Hepatocyte (in vitro differentiated cells): ENCODE measurements around the gene ACOX3. TPM values are rescaled to one million over a fixed set of nuclear protein-coding genes. Genes with fewer than 3 reads are reported as not detected.

Experiments used
- DNase-seq: peaks from one replicate; pipeline ENCODE4 v3.0.0-alpha.2; 2016; ENCODE audit warnings: low spot score
- H2AFZ ChIP-seq: fragments of 200-600 bp; sonication (generic); 2 replicates; pipeline ENCODE4 v1.6.0; 2016; ENCODE audit warnings: antibody characterized with exemption, mild to moderate bottlenecking
- H3K27ac ChIP-seq: fragments of 200-600 bp; sonication (generic); 2 replicates; pipeline ENCODE4 v1.5.1; 2016; ENCODE audit warnings: mild to moderate bottlenecking
- H3K27me3 ChIP-seq: fragments of 200-600 bp; sonication (generic); 2 replicates; pipeline ENCODE4 v1.6.1; 2016
- H3K36me3 ChIP-seq: fragments of 200-600 bp; sonication (generic); replicated peaks from 2 replicates; pipeline ENCODE4 v1.5.1; 2016; ENCODE audit warnings: low read depth; ENCODE audit not compliant: insufficient read depth
- H3K4me1 ChIP-seq: fragments of 200-600 bp; sonication (generic); 2 replicates; pipeline ENCODE4 v1.5.1; 2016; ENCODE audit warnings: mild to moderate bottlenecking, moderate library complexity; ENCODE audit not compliant: insufficient read depth
- H3K4me2 ChIP-seq: fragments of 200-600 bp; sonication (generic); 2 replicates; pipeline ENCODE4 v1.6.0; 2016
- H3K4me3 ChIP-seq: fragments of 200-600 bp; sonication (generic); 2 replicates; pipeline ENCODE4 v1.5.1; 2016; ENCODE audit warnings: mild to moderate bottlenecking
- H3K79me2 ChIP-seq: fragments of 200-600 bp; sonication (generic); 2 replicates; pipeline ENCODE4 v1.6.0; 2017; ENCODE audit warnings: mild to moderate bottlenecking
- H3K9me2 ChIP-seq: fragments of 200-600 bp; sonication (generic); replicated peaks from 2 replicates; pipeline ENCODE4 v1.6.0; 2017; ENCODE audit warnings: mild to moderate bottlenecking; ENCODE audit not compliant: insufficient read depth
- H3K9me3 ChIP-seq: fragments of 200-600 bp; sonication (generic); 2 replicates; pipeline ENCODE4 v1.5.1; 2016; ENCODE audit warnings: low read depth, mild to moderate bottlenecking
- H4K20me1 ChIP-seq: fragments of 200-600 bp; sonication (generic); 2 replicates; pipeline ENCODE4 v1.6.0; 2016; ENCODE audit warnings: mild to moderate bottlenecking; ENCODE audit not compliant: insufficient read depth, poor library complexity, severe bottlenecking
- EZH2 ChIP-seq: fragments of 200-600 bp; sonication (generic); IDR thresholded peaks from 2 replicates; pipeline ENCODE4 v1.6.1; 2016; ENCODE audit warnings: antibody characterized with exemption, mild to moderate bottlenecking, borderline replicate concordance
- EZH2phosphoT487 ChIP-seq: fragments of 200-600 bp; sonication (generic); IDR thresholded peaks from one replicate; pipeline ENCODE4 v1.6.1; 2018; ENCODE audit warnings: antibody characterized with exemption, mild to moderate bottlenecking, low read depth, moderate library complexity; ENCODE audit not compliant: unreplicated experiment, severe bottlenecking
- WGBS: methylation state at CpG from one replicate; pipeline ENCODE4 v1.1.6; 2016; ENCODE audit warnings: low lambda C conversion rate; ENCODE audit errors: missing lambda C conversion rate; 5-methylcytosine and 5-hydroxymethylcytosine counted together
- polyA plus RNA-seq: library from polyadenylated mRNA; unstranded; fragments of >200 nt; fragmentation: Nextera tagmentation; extraction: Ambion mirVana; gene quantifications from 2 replicates; pipeline ENCODE4 v1.2.1, GENCODE V29; 2016
- total RNA-seq: library from RNA; depleted of rRNA; stranded (reverse); fragments of >200 nt; gene quantifications from 2 replicates; pipeline ENCODE4 v1.2.3, GENCODE V29; 2014
- TF ChIP-seq, protein P1 (sequence below): fragments of 200-600 bp; sonication (generic); IDR thresholded peaks from 2 replicates; pipeline ENCODE4 v1.5.1; 2016; ENCODE audit warnings: antibody characterized with exemption, mild to moderate bottlenecking; ENCODE audit not compliant: poor library complexity

ACOX3 gene
- total and polyA plus RNA-seq, 2 experiments from 2014 or later = 17.6 to 22.5 TPM

DNA sequence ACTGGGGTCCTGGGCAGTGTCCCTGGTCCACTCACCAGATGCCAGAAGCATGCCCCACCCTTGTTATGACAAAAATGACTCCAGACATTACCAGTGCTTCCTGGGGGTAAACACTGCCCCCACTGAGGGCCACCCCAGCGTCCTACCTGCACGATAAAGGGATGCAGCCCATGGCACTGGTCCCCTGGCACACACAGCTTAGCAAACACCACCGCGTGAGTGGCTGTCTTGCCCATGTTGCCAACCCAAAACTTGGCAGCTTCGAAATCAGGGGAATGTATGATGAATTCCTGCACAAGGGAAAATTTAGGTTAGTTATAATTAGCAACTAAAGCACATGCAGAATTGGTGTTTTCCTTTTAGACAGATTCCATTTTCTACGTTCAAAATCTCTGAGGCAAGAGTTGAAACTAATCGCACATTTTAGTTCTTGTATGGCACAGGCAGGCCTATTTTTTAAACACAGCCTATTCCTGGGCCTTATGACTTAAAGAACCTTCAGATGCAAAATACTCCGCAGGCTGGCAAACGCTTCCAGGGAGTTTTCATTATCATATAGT is 30.4 kb downstream of the ACOX3 start:
- TF ChIP-seq EZH2phosphoT487 = no peak
- TF ChIP-seq, protein P1, sequence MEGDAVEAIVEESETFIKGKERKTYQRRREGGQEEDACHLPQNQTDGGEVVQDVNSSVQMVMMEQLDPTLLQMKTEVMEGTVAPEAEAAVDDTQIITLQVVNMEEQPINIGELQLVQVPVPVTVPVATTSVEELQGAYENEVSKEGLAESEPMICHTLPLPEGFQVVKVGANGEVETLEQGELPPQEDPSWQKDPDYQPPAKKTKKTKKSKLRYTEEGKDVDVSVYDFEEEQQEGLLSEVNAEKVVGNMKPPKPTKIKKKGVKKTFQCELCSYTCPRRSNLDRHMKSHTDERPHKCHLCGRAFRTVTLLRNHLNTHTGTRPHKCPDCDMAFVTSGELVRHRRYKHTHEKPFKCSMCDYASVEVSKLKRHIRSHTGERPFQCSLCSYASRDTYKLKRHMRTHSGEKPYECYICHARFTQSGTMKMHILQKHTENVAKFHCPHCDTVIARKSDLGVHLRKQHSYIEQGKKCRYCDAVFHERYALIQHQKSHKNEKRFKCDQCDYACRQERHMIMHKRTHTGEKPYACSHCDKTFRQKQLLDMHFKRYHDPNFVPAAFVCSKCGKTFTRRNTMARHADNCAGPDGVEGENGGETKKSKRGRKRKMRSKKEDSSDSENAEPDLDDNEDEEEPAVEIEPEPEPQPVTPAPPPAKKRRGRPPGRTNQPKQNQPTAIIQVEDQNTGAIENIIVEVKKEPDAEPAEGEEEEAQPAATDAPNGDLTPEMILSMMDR = no peak
- no peak for TF ChIP-seq EZH2
- no peaks in the 10 kb centered on the region for H4K20me1 ChIP-seq
- H3K79me2 ChIP-seq = no peaks in the 10 kb centered on the region
- H3K27me3 ChIP-seq = no peaks in the 10 kb centered on the region
- no peak overlapping the region for H2AFZ ChIP-seq
- no peaks in the 10 kb centered on the region for H3K9me2 ChIP-seq
- H3K4me1 ChIP-seq = no peaks in the 10 kb centered on the region
- WGBS = 94% methylated on average over 9 of the region's 9 CpGs
- no peaks in the 10 kb centered on the region for H3K9me3 ChIP-seq
- no peak overlapping the region for H3K27ac ChIP-seq
- no peak for DNase-seq
- no peak overlapping the region for H3K4me3 ChIP-seq
- no peaks in the 10 kb centered on the region for H3K36me3 ChIP-seq
- H3K4me2 ChIP-seq = no peak overlapping the region

DNA sequence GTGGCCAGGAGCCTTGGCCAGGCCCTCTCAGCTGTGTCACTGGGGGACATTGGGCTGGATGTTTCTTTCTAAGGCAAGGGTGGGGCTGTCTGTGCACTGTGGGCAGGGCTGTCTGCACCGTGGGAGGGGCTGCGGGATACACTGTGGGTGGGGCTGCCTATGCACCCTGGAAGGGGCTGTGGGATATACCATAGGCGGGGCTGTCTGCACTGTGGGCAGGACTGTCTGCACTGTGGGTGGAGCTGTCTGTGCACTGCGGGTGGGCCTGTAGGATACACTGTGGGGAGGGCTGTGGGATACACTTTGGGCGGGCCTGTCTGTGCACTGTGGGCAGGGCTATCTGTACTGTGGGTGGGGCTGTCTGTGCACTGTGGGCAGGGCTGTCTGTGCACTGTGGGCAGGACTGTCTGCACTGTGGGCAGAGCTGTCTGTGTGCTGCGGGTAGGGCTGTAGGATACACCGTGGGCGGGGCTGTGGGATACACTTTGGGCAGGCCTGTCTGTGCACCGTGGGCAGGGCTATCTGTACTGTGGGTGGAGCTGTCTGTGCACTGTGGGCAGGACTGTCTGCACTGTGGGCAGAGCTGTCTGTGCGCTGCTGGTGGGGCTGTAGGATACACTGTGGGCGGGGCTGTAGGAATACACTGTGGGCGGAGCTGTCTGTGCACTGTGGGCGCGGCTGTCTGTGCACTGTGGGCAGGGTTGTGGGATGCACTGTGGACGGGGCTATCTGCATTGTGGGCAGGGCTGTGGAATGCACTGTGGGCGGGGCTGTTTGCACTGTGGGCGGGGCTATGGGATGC is 31.1 kb downstream of the ACOX3 start:
- H3K9me2 ChIP-seq = no peaks in the 10 kb centered on the region
- no peaks in the 10 kb centered on the region for H4K20me1 ChIP-seq
- no peak for DNase-seq
- no peaks in the 10 kb centered on the region for H3K27me3 ChIP-seq
- no peak overlapping the region for H2AFZ ChIP-seq
- no peaks in the 10 kb centered on the region for H3K36me3 ChIP-seq
- no peaks in the 10 kb centered on the region for H3K4me1 ChIP-seq
- H3K4me3 ChIP-seq = no peak overlapping the region
- no peaks in the 10 kb centered on the region for H3K9me3 ChIP-seq
- WGBS = 93% methylated on average over 7 of the region's 17 CpGs
- H3K4me2 ChIP-seq = no peak overlapping the region
- no peaks in the 10 kb centered on the region for H3K79me2 ChIP-seq
- H3K27ac ChIP-seq = no peak overlapping the region
- TF ChIP-seq EZH2phosphoT487 = no peak
- no peak for TF ChIP-seq EZH2
- TF ChIP-seq, protein P1 = no peak

GRCh38 chr4:8407756-8408155 is 32.8 kb downstream of the ACOX3 start:
- Histone ChIP-seq H3K9me3 (no peaks in the 10 kb centered on the region), H2AFZ (no peak overlapping the region), H3K27me3 (no peaks in the 10 kb centered on the region), H3K27ac (no peak overlapping the region), H3K79me2 (no peaks in the 10 kb centered on the region), H3K4me2 (no peak overlapping the region), H3K9me2 (no peaks in the 10 kb centered on the region), H3K36me3 (no peaks in the 10 kb centered on the region), H4K20me1 (no peaks in the 10 kb centered on the region), H3K4me1 (no peaks in the 10 kb centered on the region), H3K4me3 (no peak overlapping the region)
- TF ChIP-seq, protein P1 = no peak
- TF ChIP-seq EZH2phosphoT487 = no peak
- no peak for TF ChIP-seq EZH2
- no peak for DNase-seq
- 92% methylated on average over 9 of the region's 9 CpGs for WGBS
